Measurements from ENCODE around the gene NAT9.

- no peak for TF ChIP-seq CTCF (conservative IDR thresholded peaks at IDR 0.05)
- TF ChIP-seq ZFX (IDR thresholded peaks at IDR 0.05), result no peak
These were observed at the start of gene NAT9 for GRCh38 chr17:74776044-74776962.
